DMS53 treated with DMSO at 0.1 percent for 48 hours (cell line): ENCODE results near the gene PTPN5.
A peak's percentile ranks its signal among the peaks of the same experiment; 100 is the strongest.
"Not testable (repeated sequence)": the region's sequence is repeated elsewhere in the genome, so short reads cannot be mapped to it uniquely, and the experiment has no call there.

Experiments used
- DNase-seq: peaks from one replicate; lab custom pipeline; 2025; ENCODE audit not compliant: unreplicated experiment; lab: John Stamatoyannopoulos, UW

The PTPN5 gene

DNA sequence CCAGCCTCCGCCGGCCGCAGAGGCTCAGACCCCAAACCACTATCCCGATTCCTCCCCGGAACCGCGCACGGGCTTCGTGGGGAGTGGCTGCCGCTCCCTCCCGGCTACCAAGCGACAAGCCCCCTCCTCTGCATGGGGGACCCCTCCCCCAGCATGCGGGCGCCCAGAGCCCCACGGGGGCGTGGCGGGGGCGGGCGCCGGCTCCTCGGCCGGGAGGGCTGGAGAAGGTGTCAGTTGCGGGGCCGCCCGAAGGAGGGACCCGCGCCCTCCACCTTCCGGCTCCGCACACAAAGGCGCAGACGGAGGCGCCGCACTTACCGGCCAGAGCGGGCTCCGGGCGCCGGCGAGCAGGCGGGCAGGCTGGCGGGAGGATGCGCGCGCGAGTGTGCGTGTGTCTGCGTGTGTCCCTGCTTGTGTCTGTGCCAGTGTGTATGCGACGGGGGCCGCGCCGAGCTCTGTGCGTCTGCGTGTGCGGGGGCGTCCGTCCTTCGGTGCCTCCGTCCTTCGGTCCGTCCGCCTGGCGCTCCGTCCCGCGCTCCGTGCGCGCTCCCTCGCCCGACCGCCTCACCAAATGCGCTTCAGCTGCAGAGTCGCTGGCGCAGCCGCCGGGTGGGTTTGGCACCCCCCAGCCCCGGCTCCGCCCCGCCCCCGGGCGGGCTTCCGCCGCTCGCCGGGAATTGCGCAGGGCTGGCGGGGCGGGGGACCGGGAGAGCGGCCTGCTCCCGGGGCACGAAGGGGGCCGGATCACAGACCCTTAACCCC is at the start of gene PTPN5:
Gene PTPN5, minus strand, starts transcription at position 592 of the 762 bp plus-strand sequence. CDS start 19,840 bp downstream, outside the sequence.
- no peak for DNase-seq

DNA sequence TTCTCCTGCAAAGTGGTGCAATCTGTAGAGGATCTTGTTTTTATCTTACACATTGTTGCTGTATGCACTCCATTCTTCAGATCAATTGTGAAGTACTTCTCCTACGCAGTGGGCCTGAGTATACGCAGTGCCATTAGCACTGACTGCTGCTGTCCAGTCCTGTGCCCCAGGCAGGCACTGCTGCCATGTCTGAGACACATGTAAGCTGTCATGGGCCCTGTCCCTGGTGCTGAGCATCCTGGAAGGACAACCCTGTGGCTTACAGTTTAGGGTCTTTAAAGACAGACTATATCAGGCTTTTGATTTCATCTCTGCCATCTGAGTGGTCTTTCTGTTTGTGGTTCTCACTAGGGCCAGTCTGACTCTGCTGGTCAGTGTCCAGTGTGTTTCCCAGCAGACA is 44.8 kb upstream of the PTPN5 start:
- no peak for DNase-seq

DNA sequence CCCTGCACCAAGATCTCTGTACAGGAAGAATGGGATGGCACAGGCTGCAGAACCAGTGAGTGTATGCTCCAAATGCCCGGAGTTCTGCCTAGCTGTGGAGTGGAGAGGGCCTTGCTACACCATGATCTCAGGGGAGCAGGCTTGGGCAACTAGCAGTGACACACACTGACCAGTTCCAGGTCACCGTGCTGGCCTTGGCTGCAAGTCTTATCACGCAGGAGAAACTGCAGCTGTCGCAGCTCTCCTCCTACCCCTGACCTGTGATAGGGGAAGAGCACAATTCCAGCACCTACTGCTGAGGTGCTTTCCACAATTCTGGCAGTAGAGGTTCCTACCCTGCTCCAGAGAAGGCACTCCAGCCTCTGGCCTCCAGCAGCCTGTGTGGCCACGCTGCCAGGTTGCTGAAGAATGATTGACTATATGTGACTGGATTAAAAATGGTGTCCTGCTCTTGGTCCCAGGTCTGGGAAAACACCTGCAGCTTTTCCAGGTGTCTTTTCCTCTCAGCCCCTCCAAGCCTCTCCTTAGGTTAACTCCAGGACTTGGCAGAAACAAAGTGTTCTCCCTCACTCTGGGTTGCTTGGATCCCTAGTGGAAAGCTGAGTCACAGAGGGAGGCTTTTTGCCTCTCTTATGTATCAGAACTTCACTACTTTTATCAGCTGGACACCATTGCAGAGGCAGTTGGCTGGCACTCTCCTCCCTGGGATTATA is 43.3 kb upstream of the PTPN5 start:
- no peak for DNase-seq

DNA sequence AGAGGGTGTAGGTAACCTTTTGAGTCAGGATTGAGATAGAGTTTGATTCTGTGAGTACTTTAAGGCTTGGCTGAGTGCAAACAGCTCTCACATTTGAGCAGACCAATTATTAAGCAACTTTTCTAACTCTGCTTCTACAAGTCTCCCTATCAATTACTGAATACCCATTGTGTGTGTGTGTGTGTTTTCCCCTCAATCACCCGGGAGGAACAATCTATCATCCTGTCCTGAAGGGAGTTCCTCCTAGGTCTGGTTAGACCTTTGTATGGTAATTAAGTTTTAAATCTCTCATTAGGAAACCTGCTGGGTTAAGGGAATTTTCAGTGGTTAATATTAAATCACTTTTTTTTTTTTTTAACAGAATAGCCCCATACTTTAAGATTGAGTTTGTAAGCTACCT is 28.6 kb upstream of the PTPN5 start:
- not testable (repeated sequence) for DNase-seq

DNA sequence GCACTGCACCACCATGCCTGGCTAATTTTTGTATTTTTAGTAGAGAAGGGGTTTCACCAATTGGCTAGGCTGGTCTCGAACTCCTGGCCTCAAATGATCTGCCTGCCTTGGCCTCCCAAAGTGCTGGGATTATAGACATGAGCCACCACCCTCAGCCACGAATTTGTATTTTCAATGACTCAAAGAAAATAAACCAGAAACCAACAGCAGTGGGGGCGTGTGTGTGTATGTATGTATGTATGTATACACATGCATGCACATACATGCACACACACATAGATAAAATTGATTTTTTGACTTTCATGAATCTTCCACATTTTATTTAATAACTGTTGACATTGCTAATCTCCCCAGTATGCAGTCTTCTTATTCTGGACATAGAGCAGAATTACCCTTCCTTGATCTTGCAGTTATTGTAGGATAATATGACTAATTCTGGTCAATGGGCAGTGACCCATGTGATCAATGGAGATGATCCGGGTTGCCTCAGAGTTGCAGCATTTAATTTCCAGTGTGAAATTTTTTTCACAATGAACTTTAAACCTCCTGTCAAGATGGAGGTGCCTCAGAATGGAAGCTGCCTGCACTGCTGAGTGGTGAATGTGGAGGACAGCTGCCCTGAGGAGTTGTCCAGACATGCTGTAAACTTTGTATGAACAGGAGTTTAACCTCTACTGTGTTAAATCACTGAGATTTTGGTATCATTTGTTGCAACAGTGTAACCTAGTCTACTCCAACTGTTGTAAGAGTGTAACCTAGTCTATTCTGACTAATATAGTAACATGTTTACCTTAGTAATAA is 12.8 kb upstream of the PTPN5 start:
- DNase-seq = no peak

DNA sequence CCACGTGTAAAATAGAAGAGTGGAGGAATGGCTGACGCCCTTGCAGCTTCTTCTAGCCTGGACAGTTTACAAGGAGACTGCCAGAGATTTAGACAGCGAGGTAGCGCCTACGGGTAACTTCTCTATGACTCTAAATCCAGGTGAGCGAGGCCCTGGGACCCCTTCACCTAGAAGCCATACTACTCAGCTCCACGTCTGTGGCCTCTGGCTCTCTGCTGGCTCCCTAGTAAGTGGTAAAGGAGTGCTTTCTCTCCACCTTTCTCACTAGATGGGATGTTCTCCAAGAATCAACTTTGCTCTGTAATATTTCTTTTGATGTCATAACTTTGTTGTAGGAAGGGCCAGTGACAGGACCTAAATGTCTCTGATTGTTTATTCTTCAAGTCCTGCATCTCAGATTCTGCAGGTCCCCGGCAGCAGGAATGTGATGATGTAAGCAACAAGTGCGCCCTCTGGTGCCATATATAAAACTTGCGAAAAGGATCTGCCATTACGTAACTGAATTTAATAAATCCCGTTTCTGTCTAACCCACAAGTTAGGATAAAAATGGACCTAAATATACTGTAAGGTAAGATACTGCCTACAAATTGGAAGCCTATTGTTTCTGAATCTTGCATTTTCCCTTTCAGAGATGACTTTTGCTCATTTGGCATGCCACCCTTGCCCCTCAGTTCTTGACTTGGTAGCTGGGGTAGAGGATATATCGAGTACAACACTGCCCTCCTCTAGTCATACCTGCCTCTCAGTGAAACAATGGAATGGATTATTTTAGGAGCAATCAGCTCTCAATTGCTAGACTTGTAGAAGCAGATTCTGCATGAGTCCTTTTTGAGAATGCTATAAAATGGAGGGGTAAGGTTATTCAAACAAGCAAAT is 11.0 kb upstream of the PTPN5 start:
- peak; percentile 71 for DNase-seq

DNA sequence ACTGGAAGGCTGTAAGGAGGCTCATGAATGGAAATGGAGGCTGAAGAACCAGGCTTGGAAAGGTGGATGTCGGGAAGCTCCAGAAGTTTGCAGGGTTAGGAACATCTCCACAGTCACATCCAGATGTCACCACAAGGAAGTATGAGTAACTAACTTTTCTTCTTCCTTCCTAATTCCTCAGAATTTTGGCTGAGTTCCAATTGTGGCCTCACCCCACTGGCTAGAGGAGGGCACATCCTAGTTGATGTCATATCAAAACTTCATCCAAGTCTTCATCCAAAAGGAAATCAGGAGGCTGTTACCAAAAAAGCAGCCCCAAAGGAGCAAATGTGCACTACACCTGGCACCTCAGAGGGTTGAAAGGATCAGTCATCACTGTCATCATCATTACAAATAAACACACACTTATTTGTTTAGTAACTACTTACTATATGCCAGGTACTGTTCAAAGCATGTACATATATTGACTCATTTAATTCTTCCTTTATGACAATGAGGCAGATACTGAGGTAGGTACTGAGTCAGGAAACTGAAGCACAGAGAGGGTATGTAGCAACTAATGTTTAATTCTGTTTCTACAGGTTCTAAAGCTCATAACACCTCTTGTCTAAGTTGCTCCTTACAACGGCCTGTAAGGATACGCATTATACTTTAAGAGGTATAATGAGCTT is 7.3 kb upstream of the PTPN5 start:
- DNase-seq = peak; percentile 57

DNA sequence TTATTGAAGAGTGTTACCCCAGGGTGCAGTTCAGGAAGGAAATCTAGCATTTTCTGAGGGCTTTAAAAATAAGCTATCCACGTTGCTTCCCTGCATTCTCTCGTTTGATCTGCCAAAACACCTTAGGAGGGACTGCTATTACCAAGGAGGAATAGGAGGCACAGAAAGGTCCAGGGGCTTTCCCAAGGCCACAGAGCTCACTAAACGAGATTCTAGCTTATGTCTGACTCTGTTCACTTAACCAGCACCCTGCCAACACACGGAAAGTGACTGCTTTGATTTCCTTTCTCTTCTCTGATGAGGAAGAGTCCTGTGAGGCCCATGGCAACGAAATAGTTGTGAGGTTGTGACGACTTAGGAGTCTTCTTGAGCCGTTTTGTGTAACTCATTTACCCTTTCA is 3.4 kb upstream of the PTPN5 start:
- DNase-seq = no peak

DNA sequence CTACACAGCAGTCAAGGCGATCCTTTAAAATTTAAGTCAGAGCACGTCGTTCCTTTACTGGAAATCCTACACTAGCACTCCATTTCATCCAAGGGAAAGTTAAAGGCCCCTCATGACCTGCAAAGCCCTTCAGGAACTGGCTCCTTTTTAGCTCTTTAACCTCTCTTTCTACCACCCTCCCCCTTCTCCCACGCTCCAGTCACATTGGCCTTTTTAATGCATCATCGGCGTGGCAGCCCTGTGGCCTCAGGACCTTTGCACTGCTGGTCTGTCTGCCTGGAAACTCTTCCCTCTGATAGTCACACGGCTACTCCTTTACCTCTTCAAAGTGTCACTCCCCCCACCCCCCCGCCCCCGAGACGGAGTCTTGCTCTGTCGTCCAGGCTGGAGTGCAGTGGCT is 1.2 kb upstream of the PTPN5 start:
- no peak for DNase-seq

DNA sequence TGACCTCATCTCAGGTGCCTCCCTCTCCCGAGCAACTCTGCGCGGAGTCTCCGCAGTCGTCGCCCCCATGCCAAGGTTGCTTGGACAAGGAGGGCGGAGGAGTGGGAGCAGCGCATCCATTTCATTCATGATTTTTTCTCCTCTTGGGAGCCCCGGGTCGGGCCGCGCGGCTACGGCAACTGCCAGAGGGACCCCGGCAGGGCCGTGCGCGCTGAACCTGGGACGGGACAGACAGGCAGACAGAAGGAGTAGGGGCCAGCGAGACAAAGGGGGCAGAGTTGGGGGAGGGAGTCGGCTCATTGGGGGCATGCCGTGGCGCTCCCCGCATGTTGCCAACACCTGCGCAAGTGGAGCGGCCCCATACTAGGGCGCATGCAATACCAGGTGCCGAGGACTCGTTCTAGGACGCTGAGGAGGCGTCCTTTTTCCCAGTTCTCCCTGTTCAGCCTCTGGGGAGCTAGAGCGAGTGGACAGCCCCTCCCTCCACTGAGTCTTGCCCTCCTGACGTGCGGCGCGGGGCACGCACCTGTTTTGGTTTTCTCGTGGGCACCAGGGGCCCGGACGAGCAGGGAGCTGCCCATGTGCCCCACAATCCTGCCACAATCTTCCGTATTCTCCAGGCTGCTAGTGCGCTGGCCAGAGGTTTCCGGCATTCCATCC is 501 bp upstream of the PTPN5 start:
- DNase-seq = no peak

DNA sequence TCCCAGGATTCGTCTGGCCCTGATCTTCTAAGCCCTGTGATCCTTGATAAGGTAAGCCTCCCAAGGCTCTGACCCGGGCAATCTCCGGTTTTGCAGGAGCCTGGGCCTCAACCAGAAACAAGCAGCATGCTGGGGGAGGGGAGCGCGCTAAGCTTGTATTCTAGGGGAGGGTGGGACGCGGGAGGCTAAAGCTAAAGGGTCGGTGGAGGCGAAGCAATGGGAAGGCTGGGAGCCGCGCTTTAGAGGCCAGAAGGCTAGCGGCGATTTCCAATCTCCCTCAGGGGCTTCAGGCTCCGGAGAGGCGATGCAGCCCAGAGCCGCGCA is 753 bp downstream of the PTPN5 start:
- DNase-seq = no peak

DNA sequence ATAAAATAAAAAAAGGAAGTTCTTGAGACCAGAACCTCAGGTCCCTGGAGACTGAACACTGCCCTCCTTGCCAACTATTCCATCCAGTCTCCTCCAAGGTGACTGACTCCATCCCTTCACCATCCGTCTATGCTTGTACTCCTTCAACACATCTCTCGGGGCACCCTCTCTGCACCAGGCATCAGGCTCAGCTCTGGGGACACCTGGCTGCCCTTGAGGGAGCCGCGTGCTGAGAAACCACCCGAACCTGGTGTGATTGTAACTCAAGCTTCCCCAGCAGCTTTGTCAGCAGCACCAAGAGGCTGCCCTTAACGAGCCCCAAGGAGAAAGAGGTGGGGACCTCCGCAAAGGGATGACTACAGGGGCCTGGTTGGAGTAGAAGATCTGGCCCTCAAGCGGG is 1.7 kb downstream of the PTPN5 start:
- no peak for DNase-seq

DNA sequence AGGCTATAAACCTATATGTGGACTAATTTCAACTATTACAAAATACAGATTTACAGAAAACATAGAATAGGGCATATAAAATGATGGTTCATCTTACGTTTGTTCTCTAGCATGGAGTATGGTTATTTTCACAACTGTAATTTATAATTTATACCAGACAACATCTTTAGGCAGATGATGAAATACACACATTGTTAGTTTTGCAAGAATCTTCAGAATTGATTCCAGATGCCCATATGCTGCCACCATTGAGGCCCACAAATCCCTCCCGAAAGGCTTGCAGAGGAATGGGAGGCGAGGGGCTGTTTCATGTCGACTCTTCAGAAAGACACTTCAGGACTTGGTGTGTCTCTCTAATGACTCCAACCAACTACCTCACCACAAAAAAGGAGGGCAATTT is 6.2 kb downstream of the PTPN5 start:
- DNase-seq = no peak

DNA sequence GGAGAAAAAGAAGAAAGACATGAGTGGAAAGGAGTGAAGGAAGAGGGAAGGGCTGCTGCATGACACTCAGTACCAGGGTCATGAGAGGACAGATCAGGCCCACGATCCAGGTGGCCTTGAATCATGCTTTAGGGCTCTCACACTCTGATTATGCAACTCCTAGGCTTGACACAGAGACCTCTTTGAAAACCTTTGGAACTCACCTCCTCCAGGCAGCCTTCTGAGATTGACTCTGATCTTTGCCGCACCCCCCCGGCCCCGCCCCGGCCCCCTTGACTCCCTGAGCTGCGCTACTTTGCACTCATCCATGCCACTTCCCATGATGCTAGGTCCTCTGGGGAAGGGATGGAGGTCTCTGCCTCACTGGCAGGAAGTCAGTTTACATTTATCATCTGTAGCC is 10.7 kb downstream of the PTPN5 start:
- DNase-seq = no peak

DNA sequence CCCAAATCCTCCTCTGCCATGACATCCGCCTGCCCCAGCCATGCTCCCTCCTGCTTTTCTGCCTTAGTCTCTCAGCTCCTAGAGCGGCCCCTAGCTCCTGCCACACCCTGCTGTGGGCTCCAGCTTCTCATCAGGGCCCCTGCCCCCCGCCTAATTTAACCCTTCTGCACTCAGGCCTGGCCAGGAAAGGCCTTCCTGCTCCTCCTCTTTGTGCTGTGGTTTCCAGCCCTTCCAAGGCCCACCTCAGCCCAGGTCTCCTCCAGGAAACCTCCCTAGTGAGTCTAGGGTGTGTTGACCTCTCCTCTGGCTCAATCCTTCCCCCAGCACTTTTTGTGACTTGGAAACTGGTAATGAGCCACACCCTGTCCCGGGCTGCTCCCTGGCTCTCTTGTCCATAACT is 11.3 kb downstream of the PTPN5 start:
- DNase-seq = no peak

DNA sequence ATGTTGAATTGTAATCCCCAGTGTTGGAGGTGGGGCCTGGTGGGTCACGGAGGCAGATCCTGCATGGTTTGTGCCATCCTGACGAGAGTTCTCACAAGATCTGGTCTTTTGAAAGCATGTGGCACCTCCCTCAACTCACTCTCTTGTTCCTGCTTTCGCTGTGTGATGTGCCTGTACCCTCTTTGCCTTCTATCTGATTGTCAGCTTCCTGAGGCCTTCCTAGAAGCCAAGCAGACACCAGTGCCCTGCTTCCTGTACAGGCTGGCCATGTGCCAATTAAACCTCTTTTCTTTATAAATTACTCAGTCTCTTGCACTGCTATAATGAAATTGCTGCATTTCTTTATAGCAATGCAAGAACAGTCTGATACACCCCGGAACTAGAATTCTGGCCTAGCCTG is 13.1 kb downstream of the PTPN5 start:
- no peak for DNase-seq

DNA sequence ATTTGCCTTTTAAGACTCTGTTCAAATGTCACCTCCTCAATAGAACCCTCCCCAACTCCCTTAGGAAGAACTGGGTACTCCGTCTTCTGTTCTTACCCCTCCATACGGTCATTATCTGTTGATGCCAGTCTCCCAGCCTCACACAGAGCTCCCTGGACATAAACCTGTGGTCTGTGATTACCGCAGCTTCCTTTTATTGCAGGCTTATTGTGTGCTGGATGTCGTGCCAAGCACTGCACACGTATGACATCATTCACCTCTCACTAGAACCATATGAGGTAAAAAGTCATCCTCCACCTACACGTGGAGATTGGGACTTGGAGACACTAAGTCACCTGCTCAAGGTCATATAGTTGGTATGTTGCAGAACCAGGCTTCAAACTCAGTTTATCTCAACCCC is 15.3 kb downstream of the PTPN5 start:
- DNase-seq = no peak

DNA sequence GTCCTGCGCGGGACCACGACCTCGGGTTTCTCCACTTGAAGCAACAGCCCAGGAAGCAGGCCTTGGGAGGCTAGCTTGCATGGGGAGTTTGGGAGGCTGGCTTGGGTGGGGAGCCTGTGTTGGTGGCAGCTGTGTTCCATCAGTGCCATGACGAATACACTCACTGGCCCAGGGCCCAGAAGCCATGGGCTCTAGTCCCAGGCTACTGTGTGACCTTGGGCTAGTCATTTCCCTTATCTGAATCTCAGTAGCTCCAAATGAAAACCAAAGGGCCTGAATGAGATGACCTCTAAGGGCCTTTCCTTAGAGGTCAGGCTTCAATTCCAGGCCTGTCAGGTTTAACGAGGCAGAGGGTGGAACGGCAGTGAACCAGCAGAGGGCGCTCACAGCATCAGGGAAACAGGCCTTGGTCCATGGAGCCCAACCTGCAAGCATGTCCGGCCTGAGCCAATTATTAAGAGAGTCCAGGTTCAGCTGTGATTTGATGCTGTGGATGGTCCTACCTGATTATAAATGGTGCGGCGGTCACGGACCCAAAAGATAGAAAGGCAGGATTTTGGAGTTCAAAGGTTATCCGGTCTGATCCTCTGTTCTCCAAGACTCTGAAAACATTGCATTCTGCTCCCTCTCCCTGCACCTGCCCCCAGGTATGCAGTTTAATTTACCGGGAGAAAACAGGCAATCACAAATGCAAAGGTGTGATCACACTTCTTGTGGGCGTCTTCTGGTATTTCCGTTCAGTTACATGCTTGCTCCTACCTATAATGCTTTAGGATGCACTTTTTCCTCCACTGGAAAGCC is 15.9 kb downstream of the PTPN5 start:
- peak; percentile 53 for DNase-seq

DNA sequence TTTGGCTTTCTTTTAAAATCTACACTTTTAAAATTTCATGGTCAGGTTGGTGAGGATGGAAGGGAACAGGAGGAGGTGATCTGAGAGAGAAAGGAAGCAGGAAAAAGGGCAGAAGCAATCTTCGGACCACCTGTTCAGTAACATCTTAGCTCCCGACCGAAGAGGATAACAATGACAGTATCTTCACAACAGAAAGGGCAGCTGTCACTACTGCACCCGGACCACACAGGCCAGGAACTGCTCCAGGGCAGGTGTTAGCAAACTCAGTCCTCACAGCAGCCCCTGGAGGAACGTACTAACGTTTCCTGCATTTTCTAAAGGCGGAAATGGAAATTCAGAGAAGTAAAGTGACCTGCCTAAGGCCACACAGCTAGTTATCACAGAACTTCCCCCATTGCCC is 16.8 kb downstream of the PTPN5 start:
- DNase-seq = no peak
